ENCODE data around the gene KISS1R.

KISS1R gene

DNA sequence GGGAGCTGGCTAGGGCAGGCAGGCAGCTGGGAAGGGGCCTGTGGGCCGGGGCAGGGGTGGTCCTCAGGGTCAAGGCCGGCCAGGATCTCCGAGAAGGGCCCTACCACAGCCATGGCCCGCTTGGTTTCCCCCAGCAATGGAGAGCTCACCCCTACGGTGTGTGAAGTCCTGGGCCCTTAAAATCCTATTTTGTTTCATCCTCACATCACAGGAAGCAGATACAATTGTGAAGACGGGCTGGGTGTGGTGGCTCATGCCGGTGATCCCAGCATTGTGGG, 15.1 kb upstream of the KISS1R start:
- Mint-ChIP-seq H3K4me3 (no peak overlapping the region), H3K27ac (peak overlapping the region; percentile 28), H3K9me3 (ENCODE audit: low read depth) (no peaks in the 10 kb centered on the region), H3K4me1 (ENCODE audit: low read depth) (peaks cover 27% of the 10 kb centered on the region), H3K36me3 (no peaks in the 10 kb centered on the region), H3K27me3 (no peaks in the 10 kb centered on the region)

- Mint-ChIP-seq H3K27ac (no peak overlapping the region), H3K9me3 (ENCODE audit: low read depth) (no peaks in the 10 kb centered on the region), H3K27me3 (no peaks in the 10 kb centered on the region), H3K4me1 (ENCODE audit: low read depth) (peaks cover 33% of the 10 kb centered on the region), H3K4me3 (no peak overlapping the region), H3K36me3 (no peaks in the 10 kb centered on the region)
Measured at GRCh38 chr19:902446-903226, 14.5 kb upstream of the KISS1R start.

GRCh38 chr19:903266-903797, 13.8 kb upstream of the KISS1R start:
- Mint-ChIP-seq H3K4me1 (ENCODE audit: low read depth) (peaks cover 38% of the 10 kb centered on the region), H3K27ac (no peak overlapping the region), H3K9me3 (ENCODE audit: low read depth) (no peaks in the 10 kb centered on the region), H3K27me3 (no peaks in the 10 kb centered on the region), H3K4me3 (no peak overlapping the region), H3K36me3 (no peaks in the 10 kb centered on the region)

DNA sequence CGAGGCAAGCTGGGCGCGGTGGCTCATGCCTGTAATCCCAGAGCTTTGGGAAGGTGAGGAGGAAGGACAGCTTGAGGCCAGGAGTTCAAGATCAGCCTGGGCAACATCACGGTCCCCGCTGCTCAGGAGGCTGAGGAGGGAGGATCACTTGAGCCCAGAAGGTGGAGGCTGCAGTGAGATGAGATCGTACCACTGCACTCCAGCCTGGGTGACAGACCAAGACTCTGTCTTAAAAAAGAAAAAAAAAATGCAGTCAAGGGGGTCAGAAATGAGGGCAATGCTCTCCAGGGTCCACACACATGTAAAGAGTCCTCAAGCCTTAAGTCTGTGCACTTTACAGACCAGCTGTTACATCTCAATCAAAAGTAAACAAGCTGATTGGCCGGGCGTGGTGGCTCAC, 12.6 kb upstream of the KISS1R start:
- Mint-ChIP-seq H3K4me3 (no peak overlapping the region), H3K4me1 (ENCODE audit: low read depth) (peaks cover 48% of the 10 kb centered on the region), H3K9me3 (ENCODE audit: low read depth) (no peaks in the 10 kb centered on the region), H3K27ac (no peak overlapping the region), H3K27me3 (no peaks in the 10 kb centered on the region), H3K36me3 (no peaks in the 10 kb centered on the region)

DNA sequence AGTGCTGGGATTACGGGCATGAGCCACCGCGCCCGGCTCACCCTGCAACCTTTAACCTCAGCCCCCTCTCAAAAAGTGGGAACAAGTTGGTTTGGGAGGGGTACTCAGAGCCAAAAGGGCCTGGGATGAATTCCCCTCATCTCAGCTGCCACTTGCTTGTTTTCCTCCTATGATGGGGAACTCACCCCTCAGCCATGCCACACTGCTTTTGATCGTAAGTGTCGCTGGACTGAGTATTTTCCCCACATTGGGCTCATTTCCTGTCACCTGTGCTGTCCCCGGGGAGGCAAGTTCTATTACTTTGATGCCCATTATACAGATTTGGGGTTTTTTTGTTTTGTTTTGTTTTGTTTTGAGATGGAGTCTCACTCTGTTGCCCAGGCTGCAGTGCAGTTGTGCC, 10.7 kb upstream of the KISS1R start:
- Mint-ChIP-seq H3K9me3 (ENCODE audit: low read depth) (no peaks in the 10 kb centered on the region), H3K4me3 (peak overlapping the region; percentile 57), H3K36me3 (no peaks in the 10 kb centered on the region), H3K4me1 (ENCODE audit: low read depth) (peaks cover 61% of the 10 kb centered on the region), H3K27ac (peak overlapping the region; percentile 72), H3K27me3 (no peaks in the 10 kb centered on the region)

GRCh38 chr19:907183-907853, 9.8 kb upstream of the KISS1R start:
- H3K9me3 Mint-ChIP-seq (ENCODE audit: low read depth): no peaks in the 10 kb centered on the region
- H3K4me3 Mint-ChIP-seq: peak overlapping the region; percentile 54
- no peaks in the 10 kb centered on the region for H3K36me3 Mint-ChIP-seq
- peaks cover 59% of the 10 kb centered on the region for H3K4me1 Mint-ChIP-seq (ENCODE audit: low read depth)
- no peaks in the 10 kb centered on the region for H3K27me3 Mint-ChIP-seq
- peak overlapping the region; percentile 72 for H3K27ac Mint-ChIP-seq

DNA sequence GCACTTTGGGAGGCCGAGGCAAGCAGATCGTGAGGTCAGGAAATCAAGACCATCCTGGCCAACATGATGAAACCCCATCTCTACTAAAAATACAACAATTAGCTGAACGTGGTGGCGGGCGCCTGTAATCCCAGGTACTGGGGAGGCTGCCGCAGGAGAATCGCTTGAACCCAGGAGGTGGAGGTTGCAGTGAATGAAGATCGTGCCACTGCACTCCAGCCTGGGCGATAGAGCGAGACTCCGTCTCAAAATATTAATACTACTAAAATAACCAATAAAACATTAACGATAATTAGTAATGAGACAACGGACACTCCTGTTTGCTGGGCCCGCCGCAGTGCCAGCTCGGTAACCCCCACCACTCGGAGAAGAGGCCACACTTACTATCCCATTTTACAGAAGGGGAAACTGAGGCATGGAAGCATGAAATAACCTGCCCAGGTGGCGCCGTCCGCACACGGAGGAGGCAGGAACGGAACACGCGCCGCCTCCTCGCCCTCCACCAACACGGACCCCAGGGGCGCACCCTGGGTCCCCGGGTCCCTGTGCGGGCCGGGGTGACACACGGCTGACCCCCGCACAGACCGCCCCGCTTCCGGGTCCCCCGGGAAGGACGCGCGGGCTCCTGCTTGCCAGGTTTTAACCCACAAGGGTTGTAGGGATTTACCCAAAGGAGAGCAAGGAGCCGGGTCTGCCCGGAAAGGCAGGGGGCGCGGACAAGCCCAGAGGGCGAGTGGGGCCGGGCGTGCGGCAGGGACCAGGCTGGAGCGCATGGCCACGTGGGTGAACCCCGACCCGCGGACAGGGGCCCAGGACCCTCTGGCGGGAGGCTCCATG, 5.7 kb upstream of the KISS1R start:
- H3K4me1 Mint-ChIP-seq (ENCODE audit: low read depth): peaks cover 44% of the 10 kb centered on the region
- no peaks in the 10 kb centered on the region for H3K27me3 Mint-ChIP-seq
- H3K36me3 Mint-ChIP-seq: no peaks in the 10 kb centered on the region
- H3K9me3 Mint-ChIP-seq (ENCODE audit: low read depth): no peaks in the 10 kb centered on the region
- H3K27ac Mint-ChIP-seq: peak overlapping the region; percentile 79
- H3K4me3 Mint-ChIP-seq: peak overlapping the region; percentile 80

DNA sequence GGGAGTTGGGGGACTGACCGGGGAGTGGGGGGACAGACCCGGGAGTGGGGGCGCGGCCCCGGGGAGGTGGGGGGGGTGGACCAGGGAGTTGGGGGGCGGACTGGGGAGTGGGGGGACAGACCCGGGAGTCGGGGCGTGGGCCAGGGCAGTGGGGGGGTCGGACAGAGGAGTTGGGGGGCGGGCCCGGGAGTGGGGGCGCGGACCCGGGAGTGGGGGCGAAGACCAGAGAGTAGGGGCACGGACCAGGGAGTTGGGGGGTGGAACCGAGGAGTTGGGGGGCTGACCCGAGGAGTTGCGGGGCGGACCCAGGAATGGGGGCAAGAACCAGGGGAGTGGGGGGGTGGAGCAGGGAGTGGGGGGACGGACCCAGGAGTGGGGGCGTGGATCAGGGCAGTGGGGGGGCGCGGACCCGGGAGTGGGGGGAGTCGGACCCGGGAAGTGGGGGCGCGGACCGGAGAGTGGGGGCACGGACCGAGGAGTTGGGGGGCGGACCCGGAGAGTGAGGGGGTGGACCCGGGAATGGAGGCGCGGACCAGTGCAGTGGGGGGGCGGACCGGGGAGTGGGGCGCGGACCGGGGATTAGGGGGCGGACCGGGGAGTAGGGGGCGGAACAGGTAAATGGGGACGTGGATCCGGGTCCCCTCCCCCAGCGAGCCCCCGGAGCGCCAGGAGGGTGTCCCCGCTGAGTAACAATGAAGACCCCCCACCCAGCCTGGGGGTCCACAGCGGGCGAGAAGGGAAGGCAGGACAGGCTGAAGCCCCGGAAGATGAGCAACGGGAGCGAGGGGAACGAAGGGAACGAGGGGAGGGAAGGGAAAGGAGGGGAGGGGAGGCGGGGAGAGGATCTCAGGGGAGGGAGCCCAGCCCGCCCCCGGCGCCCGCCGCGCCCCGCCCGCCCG, 4.7 kb upstream of the KISS1R start:
- H3K4me1 Mint-ChIP-seq (ENCODE audit: low read depth): peaks cover 34% of the 10 kb centered on the region

GRCh38 chr19:913080-913748, 3.9 kb upstream of the KISS1R start, which contains the start of gene R3HDM4:
R3HDM4 (minus strand) TSS chr19:913219; CDS start chr19:913157, 62 bp downstream.
- no peaks in the 10 kb centered on the region for H3K9me3 Mint-ChIP-seq (ENCODE audit: low read depth)
- H3K4me3 Mint-ChIP-seq: peak within 1 kb of the TSS; percentile 85
- H3K36me3 Mint-ChIP-seq: no peaks in the 10 kb centered on the region
- no peaks in the 10 kb centered on the region for H3K27me3 Mint-ChIP-seq
- H3K4me1 Mint-ChIP-seq (ENCODE audit: low read depth): peaks cover 30% of the 10 kb centered on the region
- peak within 1 kb of the TSS; percentile 89 for H3K27ac Mint-ChIP-seq

More for the DNA sequence above, 4.7 kb upstream of the KISS1R start:
- Mint-ChIP-seq H3K36me3 (no peaks in the 10 kb centered on the region), H3K27me3 (no peaks in the 10 kb centered on the region), H3K9me3 (ENCODE audit: low read depth) (no peaks in the 10 kb centered on the region), H3K4me3 (peak overlapping the region; percentile 79), H3K27ac (peak overlapping the region; percentile 28)

DNA sequence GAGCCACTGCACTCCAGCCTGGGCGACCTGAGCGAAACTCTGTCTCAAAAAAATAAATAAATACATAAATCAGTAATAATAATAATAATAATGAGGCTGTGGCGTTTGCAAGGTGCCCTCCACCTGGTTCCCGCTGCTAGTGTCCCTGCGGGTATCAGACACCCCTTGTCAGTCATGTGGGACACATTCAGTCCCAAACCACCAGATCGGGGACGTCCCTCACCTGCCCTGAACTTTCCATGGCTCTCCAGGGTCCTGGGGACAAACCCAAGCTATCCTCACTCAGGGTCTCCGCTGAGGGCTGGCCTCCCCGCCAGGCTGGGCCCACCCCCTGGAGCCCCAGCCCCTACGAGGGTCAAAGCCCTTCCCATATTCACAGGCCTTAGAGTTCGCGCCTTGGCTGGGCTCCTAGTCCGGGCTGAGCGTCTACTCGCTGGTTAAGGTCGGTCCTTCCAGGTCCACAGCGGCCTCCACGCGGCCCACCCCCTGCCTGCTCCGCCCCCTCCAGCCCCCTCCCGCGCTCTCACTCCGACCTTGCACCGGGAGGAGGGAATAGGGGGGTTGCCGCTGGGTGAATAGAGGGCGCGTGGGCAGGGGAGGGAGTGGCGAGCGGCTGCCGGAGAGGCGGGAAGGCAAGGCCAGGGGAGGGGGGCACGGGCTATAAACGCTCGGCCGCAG, 349 bp upstream of the KISS1R start:
- no peaks in the 10 kb centered on the region for H3K27me3 Mint-ChIP-seq
- no peaks in the 10 kb centered on the region for H3K9me3 Mint-ChIP-seq (ENCODE audit: low read depth)
- peaks cover 14% of the 10 kb centered on the region for H3K4me1 Mint-ChIP-seq (ENCODE audit: low read depth)
- peak overlapping the region; percentile 32 for H3K4me3 Mint-ChIP-seq
- H3K27ac Mint-ChIP-seq: no peak overlapping the region
- H3K36me3 Mint-ChIP-seq: no peaks in the 10 kb centered on the region

- no peaks in the 10 kb centered on the region for H3K36me3 Mint-ChIP-seq
- peak overlapping the region; percentile 71 for H3K4me3 Mint-ChIP-seq
- peaks cover 17% of the 10 kb centered on the region for H3K4me1 Mint-ChIP-seq (ENCODE audit: low read depth)
- H3K9me3 Mint-ChIP-seq (ENCODE audit: low read depth): no peaks in the 10 kb centered on the region
- no peak overlapping the region for H3K27ac Mint-ChIP-seq
- H3K27me3 Mint-ChIP-seq: no peaks in the 10 kb centered on the region
Measured at GRCh38 chr19:918152-918437, 962 bp downstream of the KISS1R start.

DNA sequence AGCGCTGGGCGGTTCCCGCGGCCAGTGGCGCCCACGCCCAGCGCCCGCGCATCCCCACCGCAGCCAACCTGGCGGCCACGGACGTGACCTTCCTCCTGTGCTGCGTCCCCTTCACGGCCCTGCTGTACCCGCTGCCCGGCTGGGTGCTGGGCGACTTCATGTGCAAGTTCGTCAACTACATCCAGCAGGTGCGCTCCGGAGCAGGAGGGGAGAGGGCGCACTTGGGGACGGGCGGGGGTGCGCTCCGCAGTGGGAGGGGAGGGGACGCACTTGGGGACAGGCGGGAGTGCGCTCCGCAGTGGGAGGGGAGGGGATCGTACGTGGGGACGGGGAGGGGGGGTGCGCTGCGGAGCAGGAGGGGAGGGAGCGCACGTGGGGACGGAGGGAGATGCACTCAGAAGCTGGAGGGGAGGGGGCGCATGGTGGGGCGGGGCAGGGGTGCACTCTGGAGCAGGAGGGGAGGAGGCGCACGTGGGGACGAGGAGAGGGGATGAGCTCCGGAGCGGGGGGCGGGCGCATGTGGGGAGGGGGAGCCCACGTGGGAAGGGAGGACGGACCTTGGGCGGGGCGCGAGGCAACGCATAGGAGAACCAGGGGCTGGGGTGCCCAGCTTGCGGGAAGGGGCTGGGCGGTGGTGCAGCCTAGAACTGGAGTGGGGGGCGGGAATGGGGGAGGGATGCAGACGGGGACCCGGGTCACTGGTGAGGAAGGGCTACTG, 1.5 kb downstream of the KISS1R start:
- H3K36me3 Mint-ChIP-seq: no peaks in the 10 kb centered on the region
- no peak overlapping the region for H3K4me3 Mint-ChIP-seq
- H3K27ac Mint-ChIP-seq: no peak overlapping the region
- H3K4me1 Mint-ChIP-seq (ENCODE audit: low read depth): peaks cover 16% of the 10 kb centered on the region
- no peaks in the 10 kb centered on the region for H3K9me3 Mint-ChIP-seq (ENCODE audit: low read depth)
- H3K27me3 Mint-ChIP-seq: no peaks in the 10 kb centered on the region
